GM03348 (cell line): ENCODE results near the gene SHANK2.

Experiments used
- DNase-seq: peaks from one replicate; pipeline ENCODE4 v3.0.0; 2012; ENCODE audit warnings: low spot score

SHANK2 gene

DNA sequence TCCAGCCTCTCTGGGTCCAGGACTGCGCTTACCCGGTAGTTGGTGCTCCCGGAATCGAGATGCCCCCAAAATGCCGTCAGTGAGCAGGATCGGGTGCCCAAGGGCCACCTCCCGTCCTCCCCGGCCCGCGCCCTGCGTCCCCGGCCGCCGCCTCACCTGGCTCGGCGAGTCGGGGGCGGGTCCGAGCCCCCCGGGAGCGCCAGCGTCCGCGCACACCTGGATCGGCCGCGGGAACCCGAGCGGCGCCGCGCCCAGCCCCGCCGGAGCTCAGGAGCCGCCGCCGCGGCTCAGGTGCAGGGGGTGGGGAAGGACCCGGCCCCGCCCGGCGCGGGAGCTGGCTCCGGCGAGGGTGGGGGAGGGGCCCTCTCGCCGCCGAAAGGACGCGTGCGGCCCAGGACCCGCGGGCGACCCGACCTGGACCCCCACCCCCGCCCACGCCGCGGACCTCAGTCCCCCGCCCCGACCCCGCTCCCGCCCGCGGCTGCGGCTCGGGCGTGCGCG, at the start of gene SHANK2:
Gene SHANK2 (minus strand): TSS at position 309 of the 501 bp plus-strand sequence. CDS start 105,251 bp downstream, outside the sequence.
- DNase-seq = peak; percentile 43

DNA sequence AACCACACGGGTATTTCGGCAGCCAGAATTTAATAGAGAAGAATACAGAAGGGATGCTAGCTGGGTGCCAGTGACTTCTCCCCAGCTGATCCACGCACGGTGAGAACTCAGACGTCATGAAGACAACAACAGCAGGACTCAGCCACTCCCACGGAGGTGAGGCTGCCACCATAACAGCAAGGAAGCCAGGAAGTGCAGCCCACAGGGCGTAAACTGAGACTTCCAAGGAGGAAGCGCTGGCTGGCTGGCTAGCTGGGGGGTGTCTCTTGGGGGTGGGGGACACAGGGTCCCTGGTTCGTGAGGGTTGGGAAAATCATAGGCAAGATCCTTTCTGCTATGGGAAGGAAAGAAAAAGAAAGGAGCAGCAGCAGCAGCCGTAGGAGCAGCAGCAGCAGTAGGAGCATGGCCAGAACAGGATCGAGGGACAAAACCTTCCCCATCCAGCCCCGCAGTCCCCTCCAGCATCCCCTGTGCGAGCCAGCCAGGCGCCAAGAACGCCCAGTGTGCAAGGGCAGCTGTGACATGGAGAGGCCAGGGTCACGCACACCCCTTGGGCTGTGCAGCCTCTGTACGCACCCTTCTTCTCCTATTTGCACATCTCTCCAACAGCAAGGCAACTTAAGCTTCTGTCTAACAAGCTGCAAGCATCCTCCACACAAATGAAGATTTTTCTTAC, 49.6 kb upstream of the SHANK2 start:
- DNase-seq = no peak

DNA sequence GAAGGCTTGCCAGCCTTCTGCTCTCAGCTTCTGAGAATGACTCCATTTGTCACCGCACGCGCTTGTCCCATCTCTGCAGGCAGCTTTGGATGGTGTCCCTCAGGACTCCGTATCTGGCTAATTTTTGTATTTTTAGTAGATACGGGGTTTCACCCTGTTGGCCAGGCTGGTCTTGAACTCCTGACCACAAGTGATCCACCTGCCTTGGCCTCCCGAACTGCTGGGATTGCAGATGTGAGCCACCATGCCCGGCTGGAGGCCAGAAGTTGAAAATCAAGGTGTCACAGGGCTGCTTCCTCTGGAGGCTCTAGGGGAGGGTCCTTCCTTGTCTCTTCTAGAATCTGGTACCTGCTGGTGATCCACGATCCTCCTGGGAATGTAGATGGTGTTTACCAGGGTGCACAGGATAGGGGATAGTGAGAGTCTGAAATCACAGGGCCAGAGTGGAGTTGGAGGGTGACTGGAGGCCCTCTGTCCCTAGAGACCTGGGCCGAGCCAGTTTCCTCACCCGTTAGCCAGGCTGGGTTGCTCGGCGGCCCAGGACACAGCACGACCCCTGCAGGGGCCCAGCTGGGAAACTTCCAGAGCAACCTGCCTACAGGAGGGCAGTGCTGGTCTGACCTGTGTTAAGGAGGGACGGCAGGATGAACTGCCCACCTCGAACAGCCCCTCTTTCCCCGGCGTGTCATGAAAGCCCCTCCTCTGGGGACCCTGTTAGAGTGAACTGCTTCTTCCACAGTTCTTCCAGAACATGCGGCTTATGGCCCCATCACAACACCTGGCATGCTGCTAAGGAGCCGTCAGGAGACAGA, 48.9 kb upstream of the SHANK2 start:
- DNase-seq = no peak

DNA sequence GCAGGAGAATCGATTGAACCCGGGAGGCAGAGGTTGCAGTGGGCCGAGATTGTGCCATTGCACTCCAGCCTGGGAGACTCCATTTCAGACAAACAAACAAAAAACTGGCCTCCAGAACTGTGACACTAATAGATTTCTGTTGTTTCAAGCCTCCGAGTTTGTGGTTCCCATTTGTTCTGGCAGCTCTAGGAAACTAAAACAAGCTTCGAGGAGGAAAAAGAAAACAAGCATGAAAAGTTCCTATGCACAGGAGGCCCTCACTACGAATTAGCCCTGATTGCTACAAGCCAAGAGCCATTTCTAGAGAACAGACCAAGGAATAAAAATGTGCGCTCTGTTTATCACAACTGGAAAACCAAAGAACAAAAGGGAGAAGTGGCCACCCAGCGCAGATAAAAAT, 47.8 kb upstream of the SHANK2 start:
- DNase-seq = no peak

DNA sequence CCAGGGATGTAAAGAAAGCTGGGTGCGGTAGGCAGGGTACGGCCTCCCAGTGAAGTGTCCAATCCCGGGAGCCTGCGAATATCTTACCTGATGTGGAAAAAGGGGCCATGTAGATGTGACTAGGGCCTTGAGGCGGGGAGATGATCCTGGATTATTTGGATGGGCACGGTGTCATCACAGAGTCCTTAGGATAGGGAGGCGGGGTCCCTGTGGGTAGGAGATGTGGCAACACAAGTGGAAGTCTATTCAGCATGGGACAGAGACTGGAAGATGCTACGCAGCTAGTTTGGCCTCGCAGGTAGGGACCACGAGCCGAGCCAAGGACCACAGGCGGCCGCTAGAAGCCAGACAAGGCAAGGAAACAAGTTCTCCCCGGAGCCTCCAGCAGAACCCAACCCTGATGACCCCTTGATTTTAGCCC, 46.4 kb upstream of the SHANK2 start:
- DNase-seq = no peak

DNA sequence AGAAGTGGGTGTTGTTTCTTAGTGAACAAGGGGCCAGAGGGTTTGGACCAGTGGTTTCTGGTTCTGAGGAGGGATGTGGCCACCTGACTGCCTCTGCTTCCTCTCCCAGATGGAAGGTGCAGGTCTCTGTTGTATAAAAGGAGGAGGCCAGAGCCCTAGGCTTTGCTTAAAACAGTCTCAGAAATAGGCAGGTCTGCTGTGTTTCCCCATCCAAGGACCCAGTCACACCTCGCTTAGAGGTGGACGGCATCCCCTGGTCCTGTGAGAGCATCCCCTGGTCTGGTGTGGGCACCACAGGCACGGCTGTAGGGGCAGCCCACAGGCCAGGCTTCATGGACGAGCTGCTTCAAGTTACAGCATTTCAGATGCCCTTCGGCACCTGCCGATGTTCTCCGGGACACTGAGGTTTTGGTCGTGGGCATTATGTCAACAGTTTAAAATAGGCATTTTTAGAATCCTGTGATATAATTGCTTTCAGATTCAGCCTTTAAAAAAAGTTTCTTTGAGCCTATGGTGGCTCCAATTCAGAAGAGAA, 45.7 kb upstream of the SHANK2 start:
- DNase-seq = no peak

DNA sequence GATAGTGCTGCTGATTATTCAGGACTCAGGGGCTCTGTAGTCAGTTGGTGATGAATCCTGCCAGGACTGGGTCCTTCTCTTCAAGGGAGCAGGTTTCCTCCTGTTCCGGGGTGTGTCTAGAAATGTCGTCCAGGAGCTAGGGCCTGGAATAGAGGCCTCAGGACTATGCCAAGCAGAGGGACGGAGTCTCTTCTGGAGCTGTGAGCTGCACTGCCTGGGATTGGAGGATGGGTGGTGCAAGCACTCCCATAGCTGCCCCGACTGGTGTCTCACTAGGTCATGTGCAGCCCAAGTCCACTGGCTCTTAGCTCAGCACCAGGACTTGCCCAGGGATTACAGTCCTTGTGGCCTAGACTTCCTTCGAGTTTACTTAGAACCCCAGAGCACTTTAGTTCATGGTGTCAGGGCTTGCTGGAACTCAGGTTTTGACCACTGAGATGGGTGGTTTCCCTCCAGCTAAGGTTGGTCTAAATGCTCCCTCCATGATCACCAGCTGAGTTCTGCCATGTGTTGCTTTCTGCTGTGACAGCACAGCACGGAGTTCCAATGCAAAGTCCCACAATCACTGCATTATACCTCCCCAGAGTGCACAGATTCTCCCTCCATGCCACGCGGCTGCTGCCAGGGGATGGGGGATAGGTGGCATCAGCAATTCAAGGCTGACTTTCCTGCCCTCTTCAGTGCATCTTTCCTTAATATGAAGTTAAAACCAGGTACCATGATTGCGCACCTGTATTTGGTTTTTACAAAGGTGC, 42.6 kb upstream of the SHANK2 start:
- DNase-seq = no peak

DNA sequence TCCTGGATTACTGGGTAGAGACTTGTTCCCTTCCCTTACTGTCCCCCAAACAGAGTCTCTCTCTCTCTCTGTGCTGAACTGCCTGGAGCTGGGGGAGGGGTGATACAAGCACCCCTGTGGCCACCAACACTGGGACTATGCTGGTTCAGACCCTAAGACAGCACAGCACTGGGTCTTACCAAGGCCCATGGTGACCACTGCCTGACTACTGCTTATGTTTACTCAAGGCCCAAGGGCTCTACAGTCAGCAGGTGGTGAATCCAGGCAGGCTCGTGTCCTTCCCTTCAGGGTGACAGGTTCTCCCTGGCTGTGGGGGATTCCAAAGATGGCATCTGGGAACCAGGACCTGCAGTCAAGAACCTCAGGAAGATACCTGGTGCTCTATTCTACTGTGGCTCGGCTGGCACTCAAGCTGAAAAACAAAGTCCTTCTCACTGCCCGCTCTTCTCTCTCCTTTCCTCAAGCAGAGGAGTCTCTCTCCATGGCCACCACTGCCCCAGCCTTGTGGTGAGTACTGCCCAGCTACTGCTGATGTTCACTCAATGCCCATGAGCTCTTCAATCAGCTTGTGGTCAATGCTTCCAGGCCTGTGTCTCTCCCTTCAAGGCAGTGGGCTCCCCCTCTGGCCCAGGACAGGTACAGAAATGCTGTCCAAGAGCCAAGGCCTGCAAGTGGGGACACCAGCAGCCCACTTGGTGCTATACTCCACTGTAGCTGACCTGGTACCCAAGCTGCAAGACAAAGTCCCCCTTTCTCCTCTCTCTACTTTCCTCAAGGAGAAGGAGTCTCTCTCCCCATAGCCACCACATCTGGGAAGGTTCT, 41.8 kb upstream of the SHANK2 start:
- no peak for DNase-seq

DNA sequence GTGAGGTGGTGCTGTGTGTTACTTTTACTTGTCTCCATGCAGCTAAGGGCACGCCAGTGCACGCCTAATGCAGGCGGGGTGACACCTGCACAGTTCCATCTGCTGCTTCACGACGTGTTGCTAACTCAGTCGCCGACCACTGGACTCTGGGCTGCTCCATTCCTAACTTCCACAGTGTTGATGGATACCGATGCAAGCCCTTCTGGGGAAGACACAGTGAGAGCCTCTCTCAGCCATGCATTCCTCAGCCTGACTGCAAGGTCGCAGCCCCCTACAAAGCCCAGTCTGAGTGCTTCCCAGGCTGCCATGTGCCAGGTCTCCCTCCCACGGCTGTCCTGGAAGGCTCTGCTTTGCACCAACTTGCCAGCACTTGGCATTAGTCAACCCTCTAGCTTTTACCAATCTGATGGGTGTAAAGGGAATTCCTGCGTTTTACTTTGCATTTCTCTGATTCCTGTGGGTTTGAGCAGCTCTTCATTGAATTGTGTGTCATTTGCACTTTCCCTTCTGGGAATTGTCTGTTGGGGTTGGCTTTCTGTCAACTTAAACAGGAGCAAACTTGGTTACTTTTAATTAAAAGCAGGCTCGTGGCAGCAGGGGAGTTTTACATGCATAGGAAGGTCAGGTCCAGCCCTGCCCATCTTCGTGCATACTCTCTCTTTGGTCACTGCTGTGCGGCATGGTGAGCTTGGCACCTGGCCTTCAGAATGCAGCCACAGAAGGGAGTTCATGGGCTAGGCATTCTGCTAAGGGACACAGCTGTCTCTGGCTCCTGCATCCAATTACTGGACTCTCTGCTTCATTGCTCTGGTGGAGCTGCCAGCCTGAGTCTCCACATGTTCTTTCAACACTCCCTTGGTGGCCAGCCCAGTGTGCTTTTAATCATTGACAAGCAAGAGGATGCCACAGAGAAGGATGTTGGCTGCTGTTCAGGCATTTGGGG, 34.6 kb upstream of the SHANK2 start:
- peak; percentile 87 for DNase-seq

DNA sequence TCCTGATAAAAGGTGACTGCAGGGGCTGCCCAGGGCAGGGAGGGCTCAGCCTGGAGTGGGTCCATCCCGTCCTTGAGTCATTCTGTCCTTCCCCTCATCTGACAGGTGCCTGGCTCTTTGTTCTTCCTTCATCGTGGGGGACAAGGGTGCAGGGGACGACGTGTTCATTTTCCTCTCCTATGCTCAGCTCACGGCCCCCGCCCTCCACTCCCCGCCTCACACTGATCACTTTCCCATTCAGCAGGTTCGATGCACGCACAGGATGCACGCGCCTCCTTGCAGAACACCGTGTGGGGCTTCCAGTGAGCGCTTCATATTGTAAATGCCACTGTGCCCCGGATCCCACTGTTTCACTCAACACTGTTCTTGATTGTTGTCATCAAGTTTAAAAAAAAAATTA, 32.7 kb upstream of the SHANK2 start:
- no peak for DNase-seq

DNA sequence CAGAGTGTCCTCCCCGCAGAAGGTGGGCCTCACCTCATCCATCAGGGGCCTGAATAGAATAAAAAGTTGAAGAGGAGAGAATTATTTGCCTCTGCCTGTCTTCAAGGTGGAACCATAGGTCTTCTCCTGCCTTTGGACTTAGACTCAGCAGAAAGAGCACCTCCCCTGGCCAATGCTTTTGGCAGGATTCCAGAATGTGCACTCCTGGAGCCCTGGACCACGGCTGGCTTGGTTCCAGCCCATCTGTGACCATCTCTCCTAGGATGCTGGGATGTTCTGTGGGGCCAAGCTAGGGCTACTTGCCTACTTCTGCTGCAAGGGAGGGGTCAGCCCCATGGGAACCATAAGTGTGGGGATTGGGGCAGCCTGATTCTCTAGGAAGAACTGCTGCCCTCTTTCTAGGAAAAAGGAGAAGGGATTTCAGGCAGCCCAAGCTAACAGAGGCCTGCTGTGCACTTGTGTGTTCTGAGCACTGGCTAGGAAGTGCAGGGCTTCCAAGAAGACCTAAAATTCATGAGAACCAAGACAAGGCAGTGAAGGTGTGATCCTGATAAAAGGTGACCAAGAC, 32.2 kb upstream of the SHANK2 start:
- DNase-seq = no peak

DNA sequence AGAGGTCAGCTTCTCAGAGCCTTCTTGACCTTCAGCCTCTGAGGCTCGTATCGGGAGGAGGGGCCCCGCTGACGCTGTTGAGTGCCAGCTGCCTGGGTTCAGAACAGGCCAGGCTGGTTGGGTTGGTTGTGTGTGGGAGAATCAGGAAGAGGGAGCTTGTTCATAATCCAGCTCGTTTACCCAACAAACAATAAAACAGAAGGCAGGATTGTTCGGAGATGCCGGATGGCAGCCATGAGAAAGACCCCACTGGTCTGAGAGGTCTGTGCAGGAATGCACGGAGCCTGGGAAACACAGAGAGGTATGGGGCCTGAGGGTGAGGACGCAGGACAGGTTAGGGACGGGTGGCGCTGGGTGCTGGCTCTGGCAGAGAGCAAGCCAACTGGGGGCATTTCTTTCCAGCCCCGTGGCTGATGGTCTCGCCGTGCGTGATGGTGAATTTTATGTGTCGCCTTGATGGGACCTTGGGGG, 31.6 kb upstream of the SHANK2 start:
- DNase-seq = no peak

DNA sequence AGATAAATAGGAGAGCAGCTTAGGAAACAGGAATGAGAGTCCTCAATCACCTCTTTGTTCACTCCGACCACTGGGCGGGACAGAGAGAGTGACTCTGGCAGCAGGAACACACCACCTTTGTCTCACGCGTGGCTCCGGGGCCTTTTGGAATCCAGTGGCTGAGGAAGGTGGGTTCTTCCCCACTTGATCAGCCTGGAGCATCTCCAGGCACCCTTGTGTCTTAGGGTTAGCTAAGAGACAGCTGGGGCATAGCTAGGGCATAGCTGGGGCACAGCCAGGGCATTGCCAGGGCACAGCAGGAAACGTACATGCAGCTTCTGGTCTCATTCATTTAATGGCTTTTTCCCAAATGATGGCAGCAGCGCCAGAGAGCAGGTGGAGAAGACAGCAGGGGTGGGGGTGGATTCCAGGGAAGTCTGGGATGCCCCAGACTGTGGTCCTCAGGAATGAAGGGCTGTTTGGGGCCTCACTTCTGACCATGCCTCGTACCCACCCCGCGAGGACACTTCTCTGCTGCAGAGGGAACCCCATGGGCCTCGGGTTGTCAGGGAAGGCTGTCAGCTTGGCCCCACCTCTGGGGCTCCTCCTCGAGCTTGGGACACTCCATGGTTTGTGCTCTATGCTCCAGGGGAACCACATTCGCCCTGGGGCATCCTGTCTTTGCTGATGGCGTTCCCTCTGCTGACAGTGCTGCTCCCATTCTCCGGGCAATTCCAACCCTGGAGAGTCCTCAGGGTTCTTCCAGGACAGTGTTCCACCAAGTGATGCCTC, 30.4 kb upstream of the SHANK2 start:
- DNase-seq = no peak

DNA sequence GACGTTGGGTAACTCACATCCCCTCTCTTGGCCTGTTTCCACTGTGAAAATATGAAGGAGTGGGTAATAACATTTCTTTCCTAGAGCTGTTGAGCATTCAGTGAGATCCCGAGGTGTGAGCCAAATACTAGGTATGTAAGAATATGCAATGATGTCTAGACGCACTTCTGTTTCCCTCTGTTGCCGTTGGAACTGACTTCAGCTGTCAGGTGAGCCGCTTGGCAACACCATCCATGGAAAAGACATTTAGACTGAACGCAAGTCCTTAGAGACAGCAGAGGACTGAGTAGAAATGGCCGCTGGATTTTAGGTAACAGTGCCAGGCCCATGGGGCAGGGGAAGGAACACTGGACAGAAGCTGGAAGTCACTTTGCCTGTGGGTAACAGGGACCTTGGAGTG, 29.5 kb upstream of the SHANK2 start:
- no peak for DNase-seq

DNA sequence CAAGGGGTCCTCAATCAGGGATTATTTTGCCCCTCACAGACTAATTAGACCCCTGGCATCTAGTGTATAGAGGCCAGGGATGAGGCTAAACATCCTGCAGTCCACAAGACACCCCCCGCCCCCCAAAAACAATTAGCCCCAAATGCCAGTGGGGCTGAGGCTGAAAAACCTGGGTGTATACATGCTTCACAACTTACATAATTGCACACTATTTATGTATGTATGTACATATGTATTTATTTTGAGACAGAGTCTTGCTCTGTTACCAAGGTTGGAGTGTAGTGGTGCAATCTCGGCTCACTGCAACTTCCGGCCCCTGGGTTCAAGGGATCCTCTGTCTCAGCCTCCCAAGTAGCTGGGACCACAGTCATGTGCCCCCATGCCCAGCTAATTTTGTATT, 28.8 kb upstream of the SHANK2 start:
- DNase-seq = no peak

DNA sequence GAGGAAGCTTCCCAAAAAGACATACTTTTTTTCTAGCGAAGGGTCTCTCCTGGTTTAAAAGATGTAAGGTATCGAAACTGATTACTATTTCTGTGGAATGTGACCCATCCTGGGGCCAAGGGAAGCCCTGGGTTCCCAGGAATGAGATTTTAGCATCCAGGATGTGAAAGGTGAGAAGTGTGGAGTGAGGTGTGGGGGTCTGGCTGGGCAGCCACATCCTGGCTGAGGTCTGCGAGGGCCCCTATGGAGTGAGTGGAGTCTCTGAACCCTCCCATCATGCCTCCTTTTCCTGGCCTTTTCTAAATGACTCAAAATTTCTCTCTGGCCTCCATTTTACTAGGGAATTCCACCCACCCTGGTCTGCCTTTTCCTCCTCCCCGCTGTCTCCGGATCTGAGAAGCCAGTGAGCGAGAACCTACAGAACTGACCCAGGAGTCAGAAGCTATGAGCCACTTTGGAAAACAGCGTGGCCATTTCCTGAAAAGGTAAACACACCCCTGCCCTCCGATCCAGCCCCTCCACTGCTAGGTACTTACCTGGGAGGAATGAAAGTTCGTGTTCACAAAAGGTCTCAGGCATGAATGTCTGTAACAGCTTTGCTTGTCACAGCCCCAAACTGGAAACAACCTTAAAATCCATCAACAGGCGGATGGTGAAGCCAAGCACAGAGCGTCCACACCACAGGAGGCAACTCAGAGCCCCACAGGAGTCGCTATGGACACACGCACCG, 27.7 kb upstream of the SHANK2 start:
- DNase-seq = no peak

DNA sequence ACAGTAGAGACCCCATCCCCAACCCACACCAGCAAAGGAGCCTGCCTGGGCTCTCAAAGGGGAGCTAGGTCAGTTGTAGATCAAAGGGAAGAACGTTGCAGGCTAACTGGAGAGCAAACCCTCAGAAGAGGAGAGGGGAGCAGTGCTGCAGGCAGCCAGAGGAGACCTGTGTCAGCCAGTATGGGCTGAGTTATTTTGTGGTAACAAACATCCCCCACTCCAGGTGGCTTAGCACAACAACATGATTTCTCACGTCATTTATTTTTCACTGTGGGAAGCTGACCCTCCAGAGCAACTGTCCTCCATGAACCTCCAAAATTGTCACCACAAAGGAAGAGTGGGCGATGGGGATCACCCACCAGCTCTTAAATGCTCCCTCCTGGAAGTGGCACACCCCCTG, 19.8 kb upstream of the SHANK2 start:
- no peak for DNase-seq
